Measurements from ENCODE around the gene TMEM106C.

Gene TMEM106C, protein sequence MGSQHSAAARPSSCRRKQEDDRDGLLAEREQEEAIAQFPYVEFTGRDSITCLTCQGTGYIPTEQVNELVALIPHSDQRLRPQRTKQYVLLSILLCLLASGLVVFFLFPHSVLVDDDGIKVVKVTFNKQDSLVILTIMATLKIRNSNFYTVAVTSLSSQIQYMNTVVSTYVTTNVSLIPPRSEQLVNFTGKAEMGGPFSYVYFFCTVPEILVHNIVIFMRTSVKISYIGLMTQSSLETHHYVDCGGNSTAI

DNA sequence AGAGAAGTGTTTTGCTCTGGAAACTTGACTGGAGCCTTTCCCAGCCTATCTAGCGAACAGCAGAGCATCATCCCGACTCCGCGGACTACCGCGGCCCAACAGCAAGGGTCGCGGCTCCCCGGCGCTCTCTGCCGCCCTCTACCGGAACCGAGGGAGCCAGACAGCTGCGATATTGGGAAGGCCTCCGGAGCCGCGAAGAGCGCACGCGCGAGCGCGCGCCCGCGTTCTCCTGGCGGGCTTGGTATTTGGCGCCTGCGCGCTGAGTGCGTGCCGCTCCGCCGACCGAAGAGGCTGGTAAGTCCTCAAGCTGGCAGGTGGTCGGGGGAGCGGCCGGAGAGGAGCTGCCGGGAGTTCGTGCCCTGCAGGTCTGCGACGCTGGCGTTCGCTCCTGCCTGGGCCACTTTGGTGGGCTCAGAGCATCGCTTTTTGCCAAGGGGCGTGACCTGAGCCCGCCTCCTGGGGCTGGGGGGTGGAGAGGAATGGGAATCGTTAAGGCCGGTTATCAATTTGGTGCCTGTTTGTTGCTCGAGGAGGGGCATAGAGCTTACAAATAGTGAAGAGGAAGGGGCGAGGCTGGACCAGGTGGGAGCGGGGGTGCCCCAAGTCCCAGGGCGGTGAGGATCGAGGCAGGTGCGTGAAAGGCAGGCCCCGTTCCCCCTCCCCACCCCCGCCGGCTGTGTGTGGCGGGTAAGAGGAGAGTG lies at the start of gene TMEM106C:
Gene TMEM106C (plus strand): TSS at position 257 of the 701 bp plus-strand sequence. CDS start 641 bp downstream, outside the sequence.
- DNase-seq = peak; percentile 25 to 91 (median 77)

DNA sequence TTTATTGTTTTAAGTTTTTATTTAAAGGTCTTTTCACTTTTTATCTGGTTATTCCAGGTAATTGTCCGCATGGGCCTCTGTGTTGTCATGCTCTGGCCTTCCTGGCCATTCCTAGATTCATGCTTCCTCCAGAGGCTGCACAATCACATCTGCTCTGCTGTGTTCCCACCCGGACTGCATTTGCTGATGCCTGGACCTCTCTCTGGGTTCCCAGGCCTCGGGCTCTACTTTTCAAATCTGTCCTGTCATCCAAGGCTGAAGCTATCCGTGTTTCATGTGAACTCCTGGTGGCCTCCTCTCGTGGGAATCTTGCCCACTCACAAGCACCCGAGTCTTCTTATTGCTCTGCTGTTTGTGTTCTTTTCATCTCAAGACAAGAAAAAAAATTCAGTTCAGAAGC lies 42.5 kb upstream of the TMEM106C start:
- DNase-seq = no peak

DNA sequence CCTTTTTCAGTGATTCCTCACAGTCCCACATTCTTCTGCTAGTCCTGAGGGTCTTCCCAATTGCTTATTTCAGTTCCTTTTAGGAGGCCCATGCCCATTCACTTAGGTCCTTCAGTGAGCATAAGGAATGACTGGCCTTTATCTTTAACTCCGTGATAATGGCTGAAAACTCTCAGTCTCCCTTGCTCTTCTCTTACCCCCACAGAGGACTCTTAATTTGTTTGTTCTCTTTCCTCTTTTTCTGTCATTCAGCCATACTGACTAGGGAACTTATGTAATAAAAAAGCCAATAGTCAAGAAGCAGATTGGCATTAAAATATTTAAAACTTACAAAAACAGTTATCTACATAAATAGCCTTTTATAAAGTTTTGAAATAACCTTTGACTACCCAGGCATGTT lies 41.5 kb upstream of the TMEM106C start:
- DNase-seq = no peak

DNA sequence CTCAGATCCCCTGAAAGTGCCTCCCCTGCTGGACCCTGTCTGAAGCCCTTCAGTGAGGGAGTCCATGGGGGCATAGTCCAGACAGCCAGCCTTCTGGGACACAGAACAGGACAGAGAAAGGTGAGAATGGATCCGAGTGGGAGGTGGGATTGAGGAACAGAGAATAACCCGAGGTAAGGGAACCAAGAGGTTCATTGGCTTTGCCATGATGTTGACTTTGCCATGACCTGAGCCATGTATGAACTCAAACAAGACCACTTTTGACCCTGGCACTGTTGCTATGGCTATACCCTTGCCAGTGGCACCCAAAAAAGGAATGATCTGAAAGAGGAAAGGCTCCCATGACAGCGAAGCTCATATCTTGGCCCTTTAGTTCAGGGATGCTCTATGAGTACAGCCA lies 36.0 kb upstream of the TMEM106C start:
- no peak for DNase-seq

DNA sequence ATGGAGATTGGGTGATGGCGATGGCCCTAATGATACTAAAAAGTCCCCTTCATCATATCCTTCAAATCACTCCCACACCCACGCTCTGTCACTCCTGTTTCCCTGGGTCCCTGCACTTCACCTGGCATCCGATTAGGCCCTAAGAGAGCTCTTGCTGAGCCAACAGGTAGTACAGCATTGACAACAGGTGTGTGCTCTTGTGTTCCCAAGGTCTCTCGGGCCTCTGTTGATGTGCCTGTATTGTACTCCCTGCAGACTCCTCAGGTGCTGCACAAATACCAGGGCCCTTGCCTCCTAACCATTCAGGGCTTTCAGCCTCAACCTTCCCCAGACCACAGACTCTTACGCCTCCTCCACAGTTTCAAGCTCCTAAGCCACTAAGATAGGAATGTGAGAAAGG lies 32.8 kb upstream of the TMEM106C start:
- no peak for DNase-seq

DNA sequence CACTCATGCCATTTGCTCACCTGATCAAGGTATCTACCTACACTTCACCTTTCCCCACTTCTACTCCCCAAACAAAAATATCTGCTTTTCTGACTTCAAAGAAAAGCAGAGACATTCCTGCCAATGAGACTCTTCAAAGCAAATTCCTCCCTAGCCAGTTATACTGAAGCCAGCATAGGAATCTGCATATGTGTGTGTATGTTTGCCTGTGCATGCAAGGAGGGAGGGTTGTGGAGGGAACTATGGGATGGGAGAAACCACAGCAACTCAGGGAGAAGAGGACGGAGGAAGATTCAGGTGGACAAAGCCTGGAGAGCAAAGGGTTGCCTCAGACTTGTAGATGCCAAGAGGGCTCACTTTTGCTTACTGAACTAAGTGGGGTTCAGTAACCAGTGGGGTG lies 32.2 kb upstream of the TMEM106C start:
- no peak for DNase-seq

DNA sequence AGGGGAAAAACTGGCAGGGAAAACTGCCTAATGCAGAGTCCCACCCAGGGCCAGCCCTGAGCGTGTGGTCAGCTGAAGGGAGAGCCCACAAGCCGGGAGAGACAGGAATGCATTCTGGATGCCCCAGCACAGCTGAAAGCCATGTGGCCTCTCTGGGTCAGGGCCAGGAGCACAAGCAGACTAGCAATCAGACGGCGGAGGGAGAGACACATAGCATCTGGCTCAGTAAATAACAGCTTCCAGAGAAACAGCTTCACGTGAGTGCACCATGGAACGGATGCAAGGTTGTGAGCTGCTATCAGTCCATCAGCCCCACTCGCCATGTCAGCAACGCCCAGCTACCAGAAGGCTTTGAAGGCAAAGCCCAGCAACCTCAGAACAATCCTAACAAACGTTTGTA lies 28.2 kb upstream of the TMEM106C start:
- peak in 4 of 56 donors; percentile 3 to 41 (median 14) for DNase-seq

DNA sequence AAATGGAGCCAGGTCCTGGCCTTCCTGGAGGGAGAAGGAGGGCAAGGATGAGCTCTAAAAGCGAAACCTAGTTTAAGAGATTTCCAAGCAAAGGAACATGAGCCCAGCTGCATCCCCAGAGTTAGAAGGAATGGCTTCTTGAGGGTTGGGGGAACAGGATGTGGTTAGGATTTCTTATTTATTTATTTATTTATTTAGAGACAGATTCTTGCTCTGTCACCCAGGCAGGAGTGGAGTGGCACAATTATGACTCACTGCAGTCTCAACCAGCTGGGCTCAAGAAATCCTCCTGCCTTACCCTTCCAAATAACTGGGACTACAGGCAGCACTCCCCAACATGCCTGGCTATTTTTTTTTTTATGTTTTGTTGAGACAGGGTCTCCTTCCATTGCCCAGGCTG lies 25.3 kb upstream of the TMEM106C start:
- DNase-seq = no peak

DNA sequence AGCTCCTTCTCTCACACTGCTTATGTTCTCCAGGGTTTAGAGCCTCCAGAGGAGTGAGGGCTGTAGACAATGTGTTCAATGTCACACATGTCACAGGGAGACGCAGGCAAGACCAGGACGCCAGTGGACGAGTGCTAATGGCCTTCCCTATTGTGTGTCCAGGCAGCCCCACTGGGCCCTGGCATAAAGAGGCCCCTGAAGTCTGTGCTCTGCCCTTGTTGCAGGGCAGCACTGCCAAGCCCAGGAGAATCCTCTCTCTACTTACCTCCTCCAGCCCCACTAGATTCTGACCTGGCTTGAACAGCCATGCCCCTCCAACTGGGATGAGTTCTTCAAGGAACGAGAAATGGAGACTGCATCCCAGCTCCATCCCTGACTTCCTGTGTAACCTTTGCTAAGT lies 24.8 kb upstream of the TMEM106C start:
- DNase-seq = no peak

DNA sequence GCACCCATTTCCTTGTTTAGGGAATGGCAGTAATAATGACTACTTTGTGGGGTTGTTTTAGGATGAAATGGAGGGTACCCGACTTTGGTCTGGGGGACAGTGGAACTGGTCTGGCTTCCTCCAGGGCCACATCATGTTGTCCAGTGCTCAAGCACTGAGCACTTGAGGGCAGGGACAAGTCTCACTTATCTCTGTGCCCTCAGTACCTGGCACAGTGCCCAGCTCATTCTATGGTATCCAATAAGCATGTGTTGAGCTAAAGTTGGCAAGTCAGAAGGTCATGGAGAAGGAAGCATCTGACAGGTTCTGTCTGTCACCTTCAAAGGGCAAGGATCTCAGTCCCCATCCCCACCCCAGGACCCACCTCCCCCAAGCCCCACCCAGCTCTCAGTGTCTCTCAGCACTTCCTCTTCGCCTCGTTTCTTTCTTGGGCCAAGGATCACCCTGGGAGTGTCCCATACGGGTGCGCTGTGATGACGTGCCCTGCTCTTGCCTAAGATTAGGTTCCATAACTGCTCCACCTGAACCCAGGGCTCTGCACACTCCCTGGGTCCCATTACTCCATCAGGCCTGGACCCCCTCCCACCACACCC lies 24.3 kb upstream of the TMEM106C start:
- no peak for DNase-seq

DNA sequence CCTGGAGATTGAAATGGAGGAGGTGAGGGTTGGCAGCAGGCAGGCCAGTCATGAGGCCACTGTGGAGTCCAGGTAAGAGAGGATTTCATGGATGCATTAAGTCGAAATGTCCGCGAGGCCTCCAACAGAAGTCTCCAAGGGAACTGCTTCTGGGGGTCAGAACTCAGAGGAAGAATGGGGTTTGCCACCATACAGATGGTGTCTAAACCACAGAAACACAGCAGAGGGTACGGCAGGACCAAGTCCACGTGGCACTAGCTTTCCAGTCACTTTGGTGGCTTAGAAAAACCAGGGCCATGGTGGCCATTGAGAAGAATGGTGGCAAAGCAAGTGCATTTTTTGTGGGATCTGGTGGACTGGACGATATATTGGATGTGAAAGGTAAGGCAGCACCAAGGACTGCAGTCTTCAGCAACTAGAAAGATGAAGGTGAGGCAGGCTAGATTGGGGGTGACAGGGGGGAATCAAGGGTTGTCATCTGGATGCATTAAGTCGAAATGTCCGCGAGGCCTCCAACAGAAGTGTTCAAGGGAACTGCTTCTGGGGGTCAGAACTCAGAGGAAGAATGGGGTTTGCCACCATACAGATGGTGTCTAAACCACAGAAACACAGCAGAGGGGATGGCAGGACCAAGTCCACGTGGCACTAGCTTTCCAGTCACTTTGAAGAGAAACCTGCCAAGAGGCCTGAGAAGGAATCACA lies 22.5 kb upstream of the TMEM106C start:
- DNase-seq = peak in 2 of 56 donors; percentile 2 to 3

DNA sequence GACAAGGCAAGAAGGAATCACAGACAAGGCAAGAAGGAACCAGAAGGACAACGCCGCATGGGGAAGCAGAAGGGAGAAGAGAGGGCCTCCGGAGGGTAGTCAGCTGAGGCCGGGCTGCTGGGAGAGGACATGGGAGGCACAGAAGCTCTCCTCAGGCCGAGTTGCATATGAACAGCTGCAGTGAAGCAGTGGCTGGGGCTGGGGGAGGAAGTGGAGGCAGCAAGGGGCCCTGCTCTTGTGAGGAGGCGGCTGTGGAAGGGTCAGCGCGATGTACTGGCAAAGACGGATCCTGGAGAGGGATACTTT lies 22.0 kb upstream of the TMEM106C start:
- DNase-seq = no peak

DNA sequence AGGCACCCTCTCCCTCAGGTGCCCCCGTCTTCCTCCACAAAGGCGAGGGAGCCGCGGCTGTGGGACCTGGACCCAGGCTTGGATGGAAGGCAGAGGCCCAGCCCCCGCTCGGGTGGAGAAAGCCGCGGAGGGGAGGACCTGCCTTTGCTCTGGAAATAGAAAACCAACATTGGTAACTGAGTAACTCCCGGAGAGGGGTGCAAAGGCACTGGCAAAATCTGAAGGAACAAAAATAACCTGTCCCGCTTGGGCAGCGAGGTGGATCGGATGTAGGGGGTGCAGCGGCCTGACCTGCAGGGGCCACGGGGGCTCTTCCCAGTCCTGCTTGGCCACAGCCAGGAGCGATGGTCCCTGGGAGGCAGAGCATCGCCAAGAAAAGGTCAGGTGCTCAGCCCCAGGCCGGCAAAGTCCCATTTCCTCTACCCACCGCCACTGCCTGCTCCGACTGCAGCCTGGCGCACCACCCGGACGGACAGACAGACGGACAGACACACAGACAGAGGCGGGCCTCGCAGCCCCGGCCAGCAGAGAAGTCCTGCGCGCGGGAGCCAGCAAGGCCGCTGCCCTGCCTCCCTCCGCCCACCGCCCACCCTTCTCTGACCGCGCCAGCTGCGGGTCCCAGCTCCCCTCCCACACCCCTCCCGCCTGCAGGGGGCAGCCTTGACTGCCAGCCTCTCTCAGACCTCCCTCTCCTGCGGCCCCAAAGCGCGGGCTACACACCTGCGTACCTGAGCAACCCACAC lies 21.4 kb upstream of the TMEM106C start:
- no peak for DNase-seq

DNA sequence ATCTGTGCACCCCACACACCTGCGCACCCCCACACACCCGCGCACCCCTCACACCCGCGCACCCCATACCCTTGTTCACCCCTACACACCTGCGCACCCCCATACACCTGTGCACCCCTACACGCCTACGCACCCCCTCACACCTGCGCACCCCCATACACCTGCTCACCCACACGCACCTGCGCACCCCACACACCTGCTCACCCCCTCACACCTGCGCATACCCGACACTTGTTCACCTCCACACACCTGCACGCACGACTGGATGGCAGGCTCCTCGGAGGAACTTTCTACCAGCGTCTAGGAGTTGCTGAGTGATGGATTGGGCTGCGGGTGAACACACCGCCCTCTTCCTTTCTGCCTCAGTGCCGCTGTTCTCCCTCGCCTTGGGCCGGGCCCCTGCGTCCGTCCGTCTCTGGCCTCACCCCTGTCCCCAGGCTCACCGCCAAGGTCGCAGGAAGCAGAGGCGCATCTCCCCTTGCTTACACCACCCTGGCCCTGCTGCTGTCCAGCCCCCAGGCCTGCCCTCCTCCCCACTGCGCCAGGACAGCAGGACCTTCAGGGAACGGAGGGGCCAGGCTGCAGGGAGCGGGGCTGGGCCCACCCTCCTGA lies 20.7 kb upstream of the TMEM106C start:
- DNase-seq = no peak

DNA sequence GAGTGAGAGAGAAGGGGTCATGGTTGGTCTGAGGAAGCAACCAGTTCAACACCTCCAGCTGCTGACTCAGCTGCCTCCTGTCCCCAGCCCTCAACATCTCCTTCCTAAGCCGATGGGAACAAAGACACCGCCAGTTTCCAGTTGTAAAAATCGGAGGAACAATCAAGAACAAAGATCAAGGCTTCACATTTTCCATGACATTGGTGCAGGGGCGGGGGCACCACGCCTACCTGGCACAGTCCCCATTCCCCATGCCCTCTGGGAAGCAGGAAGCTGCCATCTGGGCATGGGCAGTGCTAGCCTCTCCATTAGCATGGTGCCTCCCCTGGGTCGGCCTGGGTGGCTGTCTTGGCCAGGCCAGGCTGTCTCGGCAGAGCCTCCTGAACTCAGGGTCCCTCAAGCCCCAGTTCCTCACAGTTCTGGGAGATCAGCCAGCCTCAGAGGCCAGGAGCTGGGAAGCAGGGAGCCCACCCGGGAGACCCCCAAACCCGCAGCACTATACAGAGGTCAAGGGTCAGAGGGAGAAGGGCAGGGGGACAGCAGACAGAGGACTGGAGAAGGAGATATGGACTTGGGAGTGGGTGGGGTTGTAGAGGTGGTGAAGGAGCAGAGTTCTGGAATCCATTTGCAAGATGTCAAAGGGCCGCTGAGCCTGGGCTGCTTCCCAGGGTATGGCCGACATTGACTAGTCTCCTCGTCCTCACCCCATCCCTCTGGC lies 19.6 kb upstream of the TMEM106C start:
- DNase-seq = no peak

DNA sequence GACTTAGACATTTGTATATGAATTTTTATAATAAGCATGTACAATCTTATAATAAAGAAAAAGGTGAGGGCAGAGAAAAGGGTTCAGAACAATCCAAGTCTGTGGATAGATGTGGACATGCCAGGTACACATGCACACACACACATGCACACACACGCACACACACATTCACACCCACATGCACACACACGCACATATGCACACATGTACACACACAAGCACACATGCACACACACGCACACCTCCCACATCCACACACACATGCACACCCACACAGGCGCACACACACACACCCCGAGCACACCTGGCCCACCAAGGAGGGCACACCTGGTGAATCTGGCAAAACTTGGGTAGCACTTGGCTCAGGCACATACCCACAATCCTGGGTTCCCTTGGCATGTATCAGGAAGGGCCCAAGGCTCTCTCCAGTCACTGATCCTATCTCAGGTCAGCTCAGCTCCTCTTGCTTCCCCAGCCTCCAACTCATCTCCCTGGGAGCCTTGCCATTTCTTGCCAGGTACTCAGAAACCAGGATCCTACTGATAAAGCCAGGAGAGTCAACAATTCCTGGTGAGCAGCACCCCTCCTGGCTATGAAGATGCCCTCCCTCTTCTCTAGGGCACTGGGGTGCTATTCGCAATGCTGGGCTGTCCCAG lies 18.6 kb upstream of the TMEM106C start:
- DNase-seq = no peak

DNA sequence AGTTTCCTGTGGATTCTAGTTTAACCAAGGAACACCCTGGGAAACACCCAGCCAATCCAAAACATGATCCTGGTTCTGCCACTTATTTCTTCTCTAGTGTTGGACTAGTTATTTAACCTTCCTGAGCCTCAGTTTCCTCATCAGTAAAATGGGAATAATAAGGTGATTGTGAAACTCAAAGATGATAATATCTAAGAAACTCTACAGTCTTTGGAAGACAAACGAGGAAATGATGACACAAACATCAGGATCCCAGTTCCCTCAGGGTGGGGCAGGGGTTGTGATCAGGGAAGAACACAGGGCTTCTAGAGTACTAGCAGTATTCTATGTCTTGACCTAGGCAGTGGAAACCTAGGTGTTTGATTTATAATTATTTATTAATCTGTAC lies 18.1 kb upstream of the TMEM106C start:
- no peak for DNase-seq

DNA sequence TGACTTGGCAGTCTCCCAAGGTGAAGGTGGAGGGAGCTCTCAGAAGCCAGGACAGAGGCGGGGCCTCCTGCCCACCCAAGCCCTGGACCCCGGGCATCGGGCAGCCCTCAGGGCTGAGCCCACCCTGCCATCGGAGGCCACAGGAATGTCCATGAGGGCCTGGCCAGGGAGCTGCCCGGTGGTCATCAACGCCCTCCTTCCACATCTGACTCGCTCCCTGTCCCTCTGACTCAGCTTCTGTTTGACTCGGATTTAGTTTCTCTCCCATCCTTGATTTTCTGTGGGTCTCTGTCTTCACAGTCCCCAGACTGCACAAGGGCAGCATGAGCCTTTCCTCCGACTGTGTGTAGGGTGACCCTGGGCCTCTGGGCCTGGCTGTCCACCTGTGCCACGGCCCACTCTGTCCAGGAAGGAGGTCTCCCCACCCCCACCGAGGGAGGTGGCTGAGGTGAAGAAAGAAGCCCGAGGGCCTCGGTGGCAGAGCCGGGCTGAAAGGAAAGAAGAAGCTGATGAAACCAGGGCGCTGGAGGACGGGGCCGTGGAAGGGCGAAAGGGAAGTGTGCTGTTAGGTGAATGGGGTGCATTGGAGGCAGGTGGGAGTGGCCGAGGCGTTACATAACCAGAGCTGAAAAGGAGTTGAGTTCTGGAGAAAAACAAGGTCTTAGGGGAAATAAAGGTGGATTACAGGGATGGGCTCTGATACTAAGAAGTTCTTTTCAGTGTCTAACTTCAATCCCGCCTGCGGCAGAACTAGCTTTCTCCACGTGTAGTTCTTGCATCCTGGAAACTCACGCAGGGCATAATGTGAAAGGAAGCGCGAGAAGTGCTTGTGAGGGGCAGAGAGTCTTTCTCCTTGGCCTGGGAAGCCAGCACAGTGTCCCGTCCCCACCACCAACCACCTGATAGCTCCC lies 16.7 kb upstream of the TMEM106C start:
- DNase-seq = no peak

DNA sequence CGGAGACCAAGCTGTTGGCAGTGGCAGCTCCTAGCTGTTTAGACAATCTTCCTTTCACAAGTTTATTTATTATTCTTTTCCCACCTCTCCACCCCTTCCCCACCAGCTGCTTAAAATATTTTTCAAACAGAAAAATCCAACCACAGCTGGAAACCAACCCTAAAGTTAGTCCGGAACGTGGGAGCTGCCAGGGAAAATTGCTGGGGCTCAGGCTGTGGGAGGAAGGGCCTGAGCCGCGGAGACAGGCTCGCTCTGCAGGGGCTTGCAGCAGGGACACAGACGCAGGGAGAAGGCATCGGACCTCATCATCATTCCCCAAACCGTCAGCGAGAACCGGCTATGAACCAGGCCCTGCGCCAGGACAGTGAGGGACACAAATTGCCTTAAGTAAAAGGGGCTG lies 16.1 kb upstream of the TMEM106C start:
- DNase-seq = no peak
